Body of pancreas (tissue), 4 donors: ENCODE results near the gene GARIN5B.
"Not testable (repeated sequence)": the region's sequence is repeated elsewhere in the genome, so short reads cannot be mapped to it uniquely, and the experiment has no call there.

Source experiments
- POLR2A ChIP-seq, 3 donors: fragments of 450-650 bp; IDR thresholded peaks; one replicate each; pipeline ENCODE4 v1.6.1; 2016; ENCODE audit warnings: antibody characterized with exemption in 3 of 3, mild to moderate bottlenecking in 2 of 3
- TF ChIP-seq, protein P1 (sequence below), 7 experiments: fragments of 450-650 bp in 4 of 7; fragments of 200-600 bp in 3 of 7; sonication (generic) in 3 of 7; IDR thresholded peaks; one replicate each; pipeline ENCODE4 v1.5.1; 2016 to 2019; ENCODE audit warnings: antibody characterized with exemption in 7 of 7

DNA sequence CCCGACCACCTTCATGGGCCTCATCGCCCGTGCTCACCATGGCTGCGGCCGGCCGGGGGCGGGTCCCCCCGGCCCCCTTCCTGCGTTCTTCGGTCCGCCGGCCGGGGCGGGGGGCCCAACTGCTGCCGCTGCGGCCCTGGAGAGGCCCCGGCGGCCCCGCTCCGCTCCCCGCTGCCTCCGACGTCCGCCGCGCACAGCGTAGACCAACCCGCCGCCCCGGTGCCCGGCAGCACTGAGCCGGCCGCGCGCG lies 44.4 kb upstream of the GARIN5B start, which contains the start of gene UBE2S:
- TF ChIP-seq POLR2A (IDR thresholded peaks at IDR 0.05): peak in 2 of 3 donors; percentile 89 to 94
- TF ChIP-seq, protein P1, sequence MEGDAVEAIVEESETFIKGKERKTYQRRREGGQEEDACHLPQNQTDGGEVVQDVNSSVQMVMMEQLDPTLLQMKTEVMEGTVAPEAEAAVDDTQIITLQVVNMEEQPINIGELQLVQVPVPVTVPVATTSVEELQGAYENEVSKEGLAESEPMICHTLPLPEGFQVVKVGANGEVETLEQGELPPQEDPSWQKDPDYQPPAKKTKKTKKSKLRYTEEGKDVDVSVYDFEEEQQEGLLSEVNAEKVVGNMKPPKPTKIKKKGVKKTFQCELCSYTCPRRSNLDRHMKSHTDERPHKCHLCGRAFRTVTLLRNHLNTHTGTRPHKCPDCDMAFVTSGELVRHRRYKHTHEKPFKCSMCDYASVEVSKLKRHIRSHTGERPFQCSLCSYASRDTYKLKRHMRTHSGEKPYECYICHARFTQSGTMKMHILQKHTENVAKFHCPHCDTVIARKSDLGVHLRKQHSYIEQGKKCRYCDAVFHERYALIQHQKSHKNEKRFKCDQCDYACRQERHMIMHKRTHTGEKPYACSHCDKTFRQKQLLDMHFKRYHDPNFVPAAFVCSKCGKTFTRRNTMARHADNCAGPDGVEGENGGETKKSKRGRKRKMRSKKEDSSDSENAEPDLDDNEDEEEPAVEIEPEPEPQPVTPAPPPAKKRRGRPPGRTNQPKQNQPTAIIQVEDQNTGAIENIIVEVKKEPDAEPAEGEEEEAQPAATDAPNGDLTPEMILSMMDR (IDR thresholded peaks at IDR 0.05): not testable (repeated sequence)
